NCI-H526 treated with DMSO at 0.1 percent for 48 hours (cell line): ENCODE data around the gene HOXA7.

ENCODE experiments used
- DNase-seq: peaks from one replicate; lab custom pipeline; 2025; lab: John Stamatoyannopoulos, UW

The HOXA7 gene

DNA sequence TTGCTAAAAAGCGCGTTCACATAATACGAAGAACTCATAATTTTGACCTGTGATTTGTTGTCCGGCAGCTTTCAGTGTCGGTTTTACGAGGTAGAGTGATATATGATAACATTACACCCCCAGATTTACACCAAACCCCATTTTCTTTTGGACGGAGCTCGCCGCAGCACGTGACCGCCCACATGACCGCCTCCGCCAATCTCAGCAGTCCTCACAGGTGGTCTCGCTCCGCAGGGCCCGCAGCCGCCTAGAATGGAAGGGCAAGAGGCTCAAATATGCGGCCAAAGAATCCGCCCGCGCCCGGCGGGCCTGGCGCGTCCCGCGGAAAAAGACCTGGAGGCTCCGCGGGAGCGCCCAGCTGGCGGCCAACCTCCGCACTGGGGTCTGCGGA lies at the start of gene HOXA7:
TSS of gene HOXA7 (minus strand) at position 168 of the 391 bp plus-strand sequence. CDS start at position 38, 130 bp downstream.
- DNase-seq, result no peak

DNA sequence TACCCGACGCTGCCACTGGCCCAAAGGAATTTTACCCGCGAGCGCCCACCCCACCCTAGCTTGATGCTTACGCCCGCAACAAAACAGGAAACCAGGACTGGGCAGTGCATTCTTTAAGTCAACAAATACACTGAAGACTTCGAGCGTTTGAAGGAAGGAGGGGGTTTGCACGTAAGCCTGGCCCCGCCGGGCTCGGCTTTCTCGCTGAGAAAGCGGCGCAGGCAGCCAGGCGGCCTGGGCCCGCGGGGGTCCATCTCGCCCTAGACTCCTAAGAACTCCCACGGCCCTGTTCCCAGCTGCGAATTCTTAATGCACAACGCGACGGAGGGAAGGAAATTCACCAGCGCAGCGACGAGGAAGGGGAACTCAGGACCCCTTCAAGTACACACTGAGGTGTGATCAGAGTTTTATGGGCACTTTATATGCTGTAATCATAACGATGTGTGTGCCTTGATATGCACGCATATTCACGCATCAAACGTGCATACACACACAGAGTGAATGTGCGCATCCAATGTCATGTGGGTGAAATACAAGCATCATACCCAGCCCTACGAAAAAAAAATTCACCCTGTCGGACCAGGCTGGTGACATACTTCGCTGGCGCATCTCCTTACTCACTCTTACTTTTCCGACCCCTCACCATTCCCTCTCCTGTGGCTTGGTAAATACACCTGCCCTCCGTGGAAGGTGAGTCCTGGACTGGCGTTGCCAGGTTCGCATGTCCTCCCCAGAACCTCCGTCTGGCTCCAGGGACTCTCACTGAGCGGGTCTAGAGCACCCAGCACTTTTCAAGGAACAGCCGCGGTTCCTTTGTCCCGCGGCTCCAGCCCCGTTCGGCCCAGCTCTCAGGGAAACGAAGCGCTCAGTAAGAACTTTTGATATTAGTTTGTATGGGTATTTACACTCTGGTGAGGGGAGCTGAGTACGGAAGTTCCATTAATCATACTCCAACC lies 49.1 kb upstream of the HOXA7 start:
- no peak for DNase-seq

DNA sequence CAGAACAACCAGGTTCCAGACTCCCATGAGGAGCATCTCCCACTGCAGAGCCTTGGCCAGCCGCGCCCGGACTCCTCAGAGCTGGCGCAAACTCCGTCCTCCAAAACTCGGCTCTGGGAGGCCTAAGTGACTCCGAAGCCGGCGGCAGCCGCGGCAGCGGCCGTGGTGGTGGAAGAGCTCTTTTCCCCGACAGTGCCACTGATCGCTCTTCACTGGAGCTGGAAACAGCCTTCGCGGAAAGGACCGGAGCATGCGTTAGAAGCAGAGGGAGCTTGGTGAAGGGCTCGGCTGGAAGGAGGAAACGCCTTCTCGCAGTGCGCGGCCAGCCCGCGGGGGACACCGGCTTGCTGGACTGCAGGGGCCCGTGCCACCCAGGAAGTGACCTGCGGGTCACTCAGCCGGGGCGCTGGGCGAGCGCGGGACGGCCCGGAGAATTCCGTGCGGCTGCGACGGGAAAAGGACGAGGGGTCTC lies 48.4 kb upstream of the HOXA7 start:
- peak; percentile 32 for DNase-seq

DNA sequence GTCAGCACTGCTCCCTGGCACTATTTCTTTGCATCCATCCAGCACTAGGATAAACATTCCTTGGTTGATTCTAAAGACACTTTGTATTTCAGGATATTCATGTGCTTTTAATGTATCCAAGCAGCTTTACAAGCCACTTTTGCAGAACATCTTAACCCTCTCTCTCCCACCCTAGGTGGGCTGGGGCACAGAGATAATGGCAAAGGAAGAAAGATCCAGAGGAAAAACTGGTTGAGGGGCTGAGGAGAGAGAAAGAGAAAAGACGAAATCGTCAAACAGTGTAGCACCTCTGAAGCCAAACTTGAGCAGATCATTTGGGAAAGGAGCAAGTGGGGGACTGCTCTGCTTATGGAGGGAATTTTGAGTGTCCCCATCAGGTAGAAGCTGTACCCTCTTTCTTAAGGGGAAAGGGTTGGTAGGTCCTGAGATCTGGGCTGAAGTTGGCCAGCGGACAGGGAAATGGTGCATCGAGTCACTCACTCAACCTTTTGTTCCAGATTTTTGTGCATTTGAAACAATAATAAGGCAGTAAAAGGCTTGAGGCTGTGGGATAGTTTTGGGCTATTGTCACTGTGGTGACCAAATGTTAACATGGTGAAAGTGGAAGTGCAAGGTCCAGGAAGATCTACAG lies 47.6 kb upstream of the HOXA7 start:
- DNase-seq, result no peak

DNA sequence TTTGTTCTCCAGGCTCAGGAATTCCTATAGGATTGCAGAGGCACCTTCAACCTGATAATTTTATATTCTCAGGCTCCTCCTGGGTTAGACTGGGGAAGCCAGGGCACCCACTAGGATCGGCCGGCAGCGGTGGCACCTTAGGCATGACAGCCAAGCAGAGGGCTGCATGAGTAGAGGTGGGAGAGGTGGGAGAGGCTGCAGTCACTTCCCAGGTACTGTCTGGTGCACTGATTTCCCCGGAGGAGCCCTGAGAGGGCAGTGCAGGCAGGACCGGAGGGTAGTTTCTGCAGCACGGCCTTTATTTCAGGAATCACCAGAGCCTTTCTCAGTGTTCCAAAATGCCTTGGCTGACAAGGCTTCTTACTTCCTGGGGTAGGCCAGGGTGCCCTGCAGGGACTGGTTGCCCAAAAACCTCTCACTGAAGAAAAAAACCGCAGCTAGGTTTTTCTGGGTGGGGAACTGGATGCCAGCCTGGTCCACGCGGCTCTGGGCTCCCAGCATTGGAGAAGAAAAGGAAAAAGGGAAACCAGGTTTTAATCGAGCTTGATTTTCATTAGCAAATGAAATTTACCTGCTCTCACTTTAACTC lies 47.0 kb upstream of the HOXA7 start:
- DNase-seq, result no peak

DNA sequence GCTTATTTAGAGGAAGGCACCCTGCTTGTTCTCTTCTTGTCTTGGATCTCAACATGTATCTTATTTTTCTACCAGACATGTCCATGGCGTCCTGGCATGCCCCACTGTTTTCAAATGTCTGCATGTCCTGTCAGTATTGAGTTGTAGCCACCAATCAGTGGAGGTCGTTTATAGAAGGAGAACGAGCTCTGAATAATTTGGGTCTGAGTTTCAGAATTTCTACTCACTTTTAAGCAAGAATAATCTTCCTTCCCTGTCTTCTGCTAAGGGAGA lies 46.3 kb upstream of the HOXA7 start:
- DNase-seq, result no peak

DNA sequence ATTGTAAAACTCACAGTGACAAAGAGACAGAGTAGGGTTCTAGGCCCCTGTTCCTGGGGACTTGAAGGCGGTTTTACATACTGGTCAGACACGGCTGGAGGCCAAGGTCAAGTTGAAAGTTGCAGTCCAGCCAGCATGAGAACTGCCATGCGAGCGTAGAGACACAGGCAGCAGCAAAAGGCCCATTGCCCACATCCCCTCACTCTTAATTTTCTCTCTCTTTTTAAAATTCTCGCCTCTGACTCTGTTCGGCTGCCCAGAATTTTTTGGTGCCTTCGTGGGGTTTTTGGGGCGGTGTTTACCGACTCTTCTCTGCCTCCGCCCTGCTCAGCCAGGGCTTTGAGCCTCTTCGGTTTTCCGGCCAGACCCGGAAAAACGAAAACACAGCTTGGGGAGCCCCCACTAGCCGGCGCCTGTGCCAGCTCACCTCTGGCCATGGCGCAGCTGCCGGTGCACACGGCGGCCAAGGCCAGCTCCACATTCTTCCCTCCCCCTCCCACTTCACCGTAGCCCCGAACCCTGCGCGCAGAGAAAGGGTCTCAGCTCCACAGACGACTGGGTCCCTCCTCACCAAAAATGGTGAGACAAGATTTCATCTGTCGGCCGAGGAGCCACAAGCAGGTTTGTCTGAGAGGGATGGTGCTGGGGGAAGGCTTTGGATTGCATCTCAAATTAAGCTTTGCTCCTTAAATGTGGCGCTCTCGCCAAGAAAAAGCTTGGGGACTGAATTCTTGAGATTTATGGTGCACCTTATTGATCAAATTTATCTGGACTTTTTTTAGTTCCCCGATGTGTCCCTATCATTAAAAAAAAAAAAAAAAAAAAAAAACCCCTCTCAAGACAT lies 45.8 kb upstream of the HOXA7 start:
- DNase-seq, result no peak

DNA sequence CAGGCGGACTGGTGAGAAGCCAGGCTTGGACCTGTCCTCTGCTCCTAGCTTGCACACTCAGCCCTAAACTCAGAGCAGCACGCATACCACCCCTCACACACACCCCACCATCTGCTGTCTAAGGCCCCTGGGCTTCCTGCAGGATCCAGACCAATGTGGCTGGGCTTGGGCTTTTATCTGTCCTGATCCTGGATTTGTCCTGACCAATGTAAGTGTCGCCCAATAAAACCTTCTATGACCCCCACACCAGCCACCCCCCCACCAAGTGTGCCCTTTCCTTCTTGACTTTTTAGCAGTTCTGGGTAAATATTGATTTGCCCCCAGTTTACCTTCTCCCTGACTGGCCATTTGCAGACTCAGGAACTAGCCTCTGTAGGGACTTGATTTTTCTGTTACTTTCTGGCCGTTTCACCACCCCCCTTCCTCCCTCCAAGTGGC lies 45.1 kb upstream of the HOXA7 start:
- DNase-seq, result no peak

DNA sequence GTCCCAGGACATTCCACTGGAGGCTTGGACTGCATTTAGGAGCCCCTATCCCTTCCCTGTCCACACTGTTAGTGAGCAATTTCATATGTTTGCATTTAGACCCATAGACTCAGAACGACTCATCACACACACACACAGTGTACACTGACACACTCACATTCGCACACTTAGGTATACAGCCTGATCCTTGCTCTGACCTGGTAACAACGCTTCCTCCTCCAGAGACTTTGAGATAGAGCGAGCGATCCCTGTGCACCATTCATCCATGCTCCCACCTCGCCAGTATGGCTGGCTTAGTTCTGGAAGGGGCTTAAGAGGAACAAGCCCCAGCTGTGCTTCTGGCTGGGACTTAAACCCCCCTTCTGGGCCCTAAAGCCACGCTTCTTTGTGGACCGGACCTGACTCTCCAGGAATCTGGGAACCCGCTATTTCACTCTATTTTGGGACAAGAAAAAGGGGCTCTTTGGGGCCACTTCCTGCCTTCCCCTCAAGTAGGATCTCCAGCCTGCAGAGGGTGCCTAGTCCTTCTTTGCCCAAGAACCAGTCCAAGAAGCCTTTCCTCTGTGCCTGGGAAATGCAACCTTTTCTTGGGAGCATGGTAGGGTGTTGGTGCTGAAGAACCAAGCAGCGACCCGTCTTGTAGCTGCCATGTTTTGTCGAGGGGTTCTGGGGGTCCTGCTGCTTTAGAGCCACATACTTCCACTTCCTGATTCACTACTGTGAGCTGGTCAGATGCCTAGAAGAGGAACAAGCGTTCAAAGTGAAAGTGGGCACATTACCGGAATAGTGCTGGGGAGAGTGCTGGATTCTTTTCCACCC lies 44.5 kb upstream of the HOXA7 start:
- DNase-seq, result no peak

DNA sequence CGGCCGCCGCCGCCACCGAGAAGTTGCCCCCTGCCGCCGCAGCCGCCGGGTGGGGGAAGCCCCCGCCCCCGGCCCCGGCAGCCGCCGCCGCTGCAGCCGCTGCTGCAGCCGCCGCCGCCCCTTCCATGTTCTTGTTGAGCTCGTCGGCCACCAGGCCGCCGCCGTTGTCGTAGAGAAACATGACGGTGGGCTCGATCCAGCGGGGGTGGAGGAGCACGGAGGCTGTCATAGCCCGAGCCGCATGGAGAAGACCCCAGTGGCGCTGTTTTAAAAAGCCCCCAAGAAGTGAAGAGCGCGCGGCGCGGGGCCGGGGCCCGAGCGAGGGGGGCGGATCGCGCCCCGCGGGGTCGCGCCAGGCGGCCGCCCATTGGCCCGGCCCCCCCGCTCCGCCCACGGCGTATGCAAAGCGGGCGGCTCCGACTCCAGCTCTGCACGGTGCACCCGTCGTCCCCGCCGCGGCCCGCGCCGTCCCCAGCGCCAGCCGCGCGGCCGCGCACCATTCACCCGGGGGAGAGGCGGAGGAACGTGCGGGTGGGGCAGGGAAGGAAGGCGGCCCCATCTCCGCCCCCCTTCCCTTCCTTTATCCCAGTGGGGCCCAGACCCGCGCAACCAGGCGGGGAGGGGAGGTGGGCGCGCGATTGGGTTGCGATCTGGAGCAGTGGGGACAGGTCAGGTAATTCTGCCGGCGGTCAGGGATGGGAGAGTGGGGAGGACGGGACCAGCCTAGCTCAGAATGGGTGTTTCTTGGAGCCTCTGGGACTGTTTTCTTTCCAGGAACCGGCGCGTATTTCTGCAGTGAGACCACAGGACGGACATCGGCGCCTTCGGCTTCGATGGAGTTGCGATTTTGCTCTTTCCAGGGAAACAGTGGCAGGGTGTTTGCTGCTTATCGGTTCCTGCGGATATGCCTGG lies 43.6 kb upstream of the HOXA7 start, which contains the start of gene HOXA13:
TSS of gene HOXA13 (minus strand) at position 243 of the 912 bp plus-strand sequence. CDS start at position 229, 14 bp downstream.
- DNase-seq, result no peak

DNA sequence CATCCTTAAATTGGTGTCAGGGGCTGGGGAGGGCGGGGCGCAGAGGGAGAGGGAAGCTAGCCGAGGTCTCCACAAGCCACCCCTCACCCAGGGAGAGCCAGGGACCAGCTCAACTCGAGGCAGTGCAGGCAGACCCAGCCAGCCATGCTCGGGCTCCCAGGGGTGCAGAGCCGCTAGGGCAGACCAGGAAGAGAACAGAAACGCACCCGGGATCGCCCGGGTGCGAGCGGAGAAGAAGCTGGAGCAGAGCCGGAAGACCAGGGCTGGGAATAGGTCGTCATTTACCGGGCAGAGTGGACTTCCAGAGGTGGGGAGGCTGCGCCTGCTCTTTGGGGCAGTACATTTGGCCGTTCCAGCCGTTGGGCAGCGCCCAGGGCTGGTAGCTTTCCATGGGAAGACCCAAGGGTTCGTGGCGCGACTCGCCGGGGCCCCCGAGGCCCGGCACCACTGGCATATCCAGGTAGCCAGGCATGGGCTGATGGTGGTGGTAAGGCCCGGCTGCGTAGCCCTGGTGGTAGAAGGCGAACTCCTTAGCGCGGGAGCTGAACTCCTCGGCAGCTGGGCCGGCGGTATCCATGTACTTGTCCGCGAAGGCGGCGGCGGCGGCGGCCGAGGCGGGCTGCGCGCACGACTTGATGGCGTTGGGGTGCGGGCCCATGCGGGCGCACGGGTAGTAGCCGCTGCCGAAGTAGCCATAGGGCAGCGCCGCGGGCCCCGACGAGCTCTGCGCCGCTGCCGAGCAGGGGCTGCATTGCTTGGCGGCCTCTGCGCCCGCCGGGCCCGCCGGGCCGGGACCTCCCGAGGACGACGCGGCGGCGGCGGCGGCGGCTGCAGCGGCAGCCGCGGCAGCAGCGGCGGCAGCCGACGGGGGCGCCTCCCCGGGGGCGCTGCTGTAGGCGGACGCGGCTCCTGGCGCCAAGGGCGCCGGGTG lies 42.7 kb upstream of the HOXA7 start:
- no peak for DNase-seq

DNA sequence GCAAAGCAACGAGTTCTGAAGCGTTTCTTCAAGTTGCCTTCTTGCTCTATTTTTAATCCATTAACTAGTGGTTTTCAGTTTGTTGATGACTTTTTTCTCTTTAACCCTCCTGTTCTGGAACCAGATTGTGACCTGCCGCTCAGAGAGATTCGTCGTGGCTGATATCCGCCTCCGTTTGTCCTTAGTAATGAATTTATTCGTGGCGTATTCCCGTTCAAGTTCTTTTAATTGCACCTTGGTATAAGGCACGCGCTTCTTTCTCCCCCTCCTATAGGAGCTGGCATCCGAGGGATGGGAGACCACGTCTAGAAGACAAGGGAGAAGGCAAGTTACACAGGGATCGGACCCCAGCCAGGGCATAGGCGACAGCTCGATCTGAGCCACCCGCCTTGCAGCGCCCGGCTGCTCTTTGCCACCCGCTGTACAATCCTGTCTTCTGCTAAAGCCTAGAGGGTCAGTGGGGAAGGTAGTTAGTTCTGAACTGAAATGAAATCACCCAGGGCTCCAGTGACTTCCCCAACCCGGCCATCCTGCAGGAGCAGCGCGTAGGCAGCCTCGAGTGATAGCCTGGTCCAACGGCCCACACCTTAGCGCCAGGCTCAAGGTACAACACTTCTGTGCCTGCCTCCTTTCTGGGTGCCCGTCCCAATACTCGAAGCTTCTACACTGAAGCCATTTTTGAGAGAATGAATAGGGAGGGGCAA lies 41.8 kb upstream of the HOXA7 start:
- DNase-seq, result no peak

DNA sequence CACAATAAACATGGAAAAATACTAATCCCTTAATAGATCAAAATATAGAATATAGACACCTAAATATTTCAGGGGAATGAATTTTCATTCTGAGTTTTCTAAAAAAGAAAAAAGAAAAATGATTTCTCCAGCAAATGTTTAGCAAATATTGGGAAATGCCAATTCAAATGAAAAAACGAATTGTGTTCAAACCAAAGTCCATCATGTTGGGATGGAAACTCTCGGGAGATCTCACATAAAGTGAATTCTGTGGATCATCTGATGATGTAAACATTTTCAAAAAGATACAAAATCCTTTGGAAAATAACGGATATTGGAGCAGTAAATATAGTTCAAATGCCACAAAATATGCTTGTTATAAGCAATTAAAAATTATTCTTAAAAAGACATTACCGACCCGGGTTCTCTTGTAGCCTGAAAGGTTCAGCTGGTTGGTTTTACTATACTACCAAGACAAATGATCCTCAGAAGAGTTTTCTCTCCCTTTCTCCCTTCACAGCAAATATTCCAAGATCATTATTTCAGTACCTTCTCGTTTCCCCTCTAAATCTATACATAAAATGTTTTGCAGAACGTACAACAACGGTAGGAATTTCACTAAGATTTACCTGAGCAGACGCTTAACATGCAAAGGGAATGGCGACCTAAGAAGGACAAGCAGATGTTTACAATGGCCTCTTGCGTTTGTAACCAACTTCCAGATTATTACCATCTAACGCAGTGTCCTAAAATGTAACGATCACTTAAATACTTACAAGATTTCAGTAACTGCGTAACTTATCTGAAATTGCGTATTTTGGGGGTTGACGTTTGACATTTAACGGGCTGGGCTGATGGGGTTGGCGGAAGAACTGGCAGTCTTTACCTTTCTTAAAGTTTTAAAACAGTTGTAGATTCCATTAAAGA lies 40.9 kb upstream of the HOXA7 start:
- DNase-seq, result no peak

DNA sequence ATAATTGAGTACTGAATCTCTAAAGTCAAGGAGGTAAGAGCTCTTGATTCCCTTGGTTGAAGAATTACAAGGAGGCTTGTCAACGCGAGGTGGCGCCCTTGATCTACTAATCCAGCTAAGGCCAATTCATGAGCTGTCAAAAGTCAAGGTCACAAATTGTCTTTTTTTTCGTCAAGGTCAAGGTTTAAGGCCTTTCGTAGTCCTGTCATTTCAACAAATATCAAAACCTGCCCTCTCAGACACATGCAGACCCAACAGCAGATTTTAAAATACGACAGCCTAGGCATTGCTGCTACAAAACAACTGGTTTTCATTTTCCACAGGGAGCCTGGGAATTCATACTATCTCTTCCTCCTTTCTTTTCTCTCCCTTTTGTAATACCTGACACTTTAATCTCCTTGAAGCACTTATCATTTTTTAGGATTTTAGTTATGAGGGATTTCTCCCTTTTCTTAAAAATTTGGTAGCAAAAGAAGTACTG lies 39.9 kb upstream of the HOXA7 start:
- DNase-seq, result no peak

DNA sequence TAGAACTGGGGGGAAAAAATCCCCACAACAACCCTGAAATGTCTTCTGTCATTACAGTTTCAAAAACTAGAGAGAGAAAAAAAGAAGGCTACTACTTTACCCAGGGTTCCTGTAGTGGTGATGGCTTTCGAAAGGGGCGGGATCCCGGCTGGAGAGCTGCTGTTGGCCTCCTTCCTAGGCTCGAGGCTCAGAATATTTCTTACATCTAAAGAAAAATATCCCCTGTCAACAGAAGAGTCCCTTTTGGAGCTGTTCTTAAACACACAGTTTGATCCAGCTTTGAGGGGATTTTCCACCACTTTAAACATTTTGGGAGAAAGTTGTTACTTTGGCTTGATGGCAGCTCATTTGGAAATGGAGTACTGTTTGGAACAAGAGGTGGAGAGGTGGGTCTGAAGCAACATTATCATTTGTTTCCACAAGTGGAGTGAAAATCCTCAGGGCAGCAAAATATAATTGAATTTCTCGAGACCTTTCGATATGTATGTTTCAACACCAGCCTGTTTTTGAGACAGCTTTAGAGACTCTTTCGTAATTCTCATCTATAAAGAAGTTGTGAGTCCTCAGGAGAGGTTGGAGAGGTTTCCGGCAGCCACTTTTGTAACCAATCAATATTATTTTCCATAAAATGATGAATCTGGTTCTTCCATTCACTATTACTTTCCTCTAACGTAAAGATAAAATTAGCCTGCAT lies 38.4 kb upstream of the HOXA7 start:
- DNase-seq, result no peak

DNA sequence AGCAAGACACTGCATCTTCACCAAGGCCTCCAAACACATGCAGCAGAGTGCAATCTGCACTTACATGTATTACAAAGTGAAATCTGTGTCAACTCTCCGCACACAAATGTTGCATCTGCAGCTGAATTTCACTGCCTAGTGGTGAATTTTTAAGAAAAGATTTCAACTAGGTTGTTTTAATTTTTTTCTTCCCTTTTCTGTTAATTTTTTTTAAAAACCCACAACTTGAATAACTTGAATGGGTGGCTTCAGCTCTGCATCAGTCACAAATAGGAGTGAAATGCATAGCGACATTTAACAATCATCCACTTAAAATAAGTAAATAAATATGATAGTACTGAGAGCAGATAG lies 37.5 kb upstream of the HOXA7 start:
- DNase-seq, result no peak
